DMS 273 (cell line): Measurements from ENCODE around the gene CRISPLD2.
"Not testable (repeated sequence)": the region's sequence is repeated elsewhere in the genome, so short reads cannot be mapped to it uniquely, and the experiment has no call there.

Experiments used
- DNase-seq: peaks from one replicate; lab custom pipeline; 2025; ENCODE audit not compliant: unreplicated experiment; lab: John Stamatoyannopoulos, UW

Gene CRISPLD2

DNA sequence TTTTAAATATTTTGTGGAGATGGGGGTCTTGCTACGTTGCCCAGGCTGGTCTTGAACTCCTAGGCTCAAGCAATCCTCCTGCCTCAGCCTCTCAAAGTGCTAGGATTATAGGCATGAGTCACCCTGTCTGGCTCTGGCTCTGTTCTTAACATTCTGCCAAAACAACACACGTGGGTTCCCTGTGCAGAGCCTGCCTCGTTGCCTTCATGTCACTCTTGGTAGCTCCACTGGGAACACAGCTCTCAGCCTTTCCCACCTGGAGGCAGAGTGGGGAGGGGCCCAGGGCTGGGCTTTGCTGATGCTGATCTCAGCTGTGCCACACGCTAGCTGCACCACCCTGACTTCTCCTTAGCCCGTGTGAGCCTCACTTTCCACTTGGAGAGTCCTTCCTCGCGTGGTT, 19.3 kb downstream of the CRISPLD2 start:
- peak; percentile 52 for DNase-seq

DNA sequence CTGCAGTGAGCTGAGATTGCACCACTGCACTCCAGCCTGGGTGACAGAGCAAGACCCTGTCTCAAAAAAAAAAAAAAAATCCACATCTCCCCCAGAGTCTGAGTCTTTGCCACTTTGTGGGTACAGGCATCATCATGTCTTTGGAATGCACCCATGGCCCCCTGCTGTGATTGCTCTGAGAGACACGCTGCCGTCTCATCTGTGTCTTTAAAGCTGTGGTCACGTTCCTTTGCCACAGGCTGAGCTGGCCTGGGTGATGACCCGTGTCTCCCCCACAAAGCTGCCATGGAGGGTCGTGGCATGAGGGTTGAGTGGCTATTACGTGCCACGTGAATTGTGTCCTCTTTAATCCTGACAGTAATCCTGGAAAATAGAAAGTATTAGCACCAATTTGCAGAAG, 20.2 kb downstream of the CRISPLD2 start:
- no peak for DNase-seq

DNA sequence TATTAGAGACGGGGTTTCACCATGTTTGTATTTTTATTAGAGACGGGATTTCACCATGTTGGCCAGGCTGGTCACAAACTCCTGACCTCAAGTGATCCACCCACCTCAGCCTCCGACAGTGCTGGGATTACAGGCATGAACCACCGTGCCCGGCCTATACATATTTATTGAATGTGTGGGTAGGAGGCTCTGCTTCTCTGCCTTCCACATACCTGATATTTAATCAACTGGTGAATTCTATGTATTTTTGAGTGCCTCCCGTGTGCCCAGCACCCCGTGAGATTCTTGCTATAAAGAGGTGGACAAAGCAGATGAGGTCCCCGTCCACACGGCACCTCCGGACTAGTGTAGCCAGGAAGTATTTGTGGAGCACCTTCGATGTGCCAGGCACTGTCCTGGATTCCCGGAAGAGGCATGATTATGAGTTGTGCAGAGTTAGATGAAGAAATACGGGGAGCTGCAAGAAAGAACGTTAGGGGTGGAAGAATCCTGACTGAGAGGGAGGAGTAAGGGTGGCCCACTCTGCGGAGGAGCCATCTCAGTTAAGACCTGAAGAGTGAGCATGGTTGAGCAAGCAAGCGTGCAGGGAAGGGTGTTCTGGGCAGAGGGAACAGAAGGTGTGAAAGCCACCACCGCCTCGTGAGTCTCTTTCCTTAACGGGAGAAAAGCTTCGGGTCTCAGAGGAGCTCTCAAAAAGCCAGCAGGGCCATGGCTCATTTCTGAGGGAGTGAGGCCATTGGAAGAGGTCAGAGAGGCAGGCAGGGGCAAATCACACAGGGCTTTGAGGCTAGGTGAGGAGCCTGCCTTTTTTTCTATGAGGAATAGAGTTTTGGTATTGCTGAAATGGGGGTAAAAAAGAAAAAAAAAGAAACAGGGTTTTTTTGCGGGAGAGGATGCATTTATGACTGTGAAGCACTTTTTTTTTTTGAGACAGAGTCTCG, 21.2 kb downstream of the CRISPLD2 start:
- no peak for DNase-seq

DNA sequence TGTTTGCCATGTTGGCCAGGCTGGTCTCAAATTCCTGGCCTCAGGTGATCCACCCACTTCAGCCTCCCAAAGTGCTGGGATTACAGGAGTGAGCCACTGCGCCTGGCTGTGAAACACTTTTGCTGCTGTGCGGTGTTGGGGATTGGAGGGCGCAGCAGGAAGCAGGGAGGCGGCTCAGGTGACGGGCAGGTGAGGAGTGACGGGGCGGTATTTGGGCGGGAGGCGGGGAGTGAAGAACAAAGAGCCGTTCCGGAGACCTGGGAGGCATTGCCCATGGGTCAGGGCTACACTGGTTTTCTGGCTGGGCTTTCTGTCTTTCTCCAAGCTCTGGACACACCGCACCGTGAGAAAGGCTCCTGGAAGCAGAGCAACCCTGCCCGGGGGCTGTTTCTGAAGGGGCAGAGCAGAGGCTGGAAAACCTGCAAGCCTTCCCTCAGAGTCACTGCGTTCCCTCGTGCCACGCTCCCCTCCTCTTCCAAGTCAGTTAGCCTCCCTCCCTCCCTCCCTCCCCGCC, 22.1 kb downstream of the CRISPLD2 start:
- no peak for DNase-seq

DNA sequence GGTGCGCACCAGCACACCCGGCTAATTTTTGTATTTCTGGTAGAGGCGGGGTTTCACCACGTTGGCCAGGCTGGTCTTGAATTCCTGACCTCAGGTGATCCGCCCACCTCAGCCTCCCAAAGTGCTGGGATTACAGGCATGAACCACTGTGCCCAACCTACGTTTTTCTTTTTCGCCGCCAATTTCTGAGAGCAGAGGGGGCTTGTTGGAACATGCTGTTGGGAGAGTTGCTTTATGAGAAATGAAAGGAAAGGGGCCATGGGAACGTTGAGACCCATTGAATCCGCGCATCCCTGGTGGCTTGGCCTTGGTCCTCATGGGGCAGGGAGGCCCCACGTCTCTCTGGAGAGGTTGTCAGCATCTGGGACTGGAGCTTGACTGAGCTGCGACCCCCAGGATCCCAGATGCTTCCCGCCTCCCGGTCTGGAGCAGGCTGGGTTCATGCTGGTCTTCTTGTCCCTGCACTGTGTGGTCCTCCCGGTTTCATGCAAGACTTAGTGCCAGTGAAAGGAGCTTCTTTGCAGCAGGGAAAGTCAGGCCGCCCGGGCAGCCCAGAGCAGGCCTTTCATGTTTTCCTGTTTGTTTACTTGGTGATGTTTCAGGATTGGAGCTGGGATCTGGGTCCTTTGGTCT, 22.8 kb downstream of the CRISPLD2 start:
- no peak for DNase-seq

DNA sequence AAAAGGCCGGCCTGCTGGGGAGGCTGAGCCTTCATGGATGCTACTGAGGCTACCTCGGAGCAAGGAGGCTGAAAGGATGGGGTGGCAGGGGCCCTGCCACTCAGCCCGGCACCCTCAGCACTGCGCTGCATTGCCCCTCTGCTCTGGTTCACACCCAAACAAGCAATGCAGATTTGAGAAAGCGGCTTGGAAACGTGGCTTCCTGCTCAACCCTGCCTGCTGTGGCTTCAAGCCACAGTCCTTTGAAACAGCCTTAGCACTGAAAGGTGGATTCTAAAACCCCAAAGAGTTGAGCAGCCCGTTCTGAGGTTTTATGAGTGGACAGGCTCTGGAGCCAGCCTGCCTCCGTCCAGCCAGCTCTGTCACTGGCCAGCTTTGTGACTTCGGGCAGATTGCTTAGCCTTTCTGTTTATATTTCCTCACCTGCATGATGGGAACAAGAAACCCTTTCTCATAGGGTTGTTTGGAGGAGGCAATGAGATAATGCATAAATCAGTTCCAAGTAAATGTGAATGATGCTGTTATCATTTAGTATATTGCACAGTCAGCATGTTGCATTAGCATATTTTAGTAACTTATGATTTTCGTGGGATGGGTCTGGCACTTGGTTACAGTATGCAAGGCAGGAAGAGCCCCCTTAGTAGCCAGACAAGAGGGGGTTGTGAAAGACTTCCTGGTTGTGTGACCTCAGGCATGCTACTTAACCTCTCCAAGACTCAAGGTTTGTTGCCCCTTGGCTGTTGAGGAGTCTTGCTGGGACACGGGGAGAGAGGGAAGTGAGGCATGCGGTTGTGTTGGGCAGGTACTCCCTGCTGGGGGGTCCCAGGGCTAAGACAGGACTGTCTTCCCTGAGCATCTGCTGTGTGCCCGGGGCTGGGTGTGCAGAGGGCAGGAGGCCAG, 23.6 kb downstream of the CRISPLD2 start:
- DNase-seq, result no peak

DNA sequence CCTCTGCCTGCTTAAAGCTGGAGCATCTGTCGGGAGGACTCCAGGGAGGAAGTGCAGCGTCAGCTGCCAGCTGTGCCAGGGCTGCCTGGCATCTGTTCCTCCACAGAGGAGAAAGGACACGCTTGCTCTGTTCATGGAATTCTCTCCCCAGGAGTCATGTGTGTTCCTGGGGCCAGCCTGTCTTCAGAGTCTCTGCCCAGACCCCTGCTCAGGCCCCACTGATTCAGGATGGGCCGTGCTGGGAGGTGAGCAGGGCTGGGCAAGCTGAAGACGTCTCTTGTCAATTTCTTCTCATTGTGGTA, 24.2 kb downstream of the CRISPLD2 start:
- DNase-seq, result peak; percentile 98

DNA sequence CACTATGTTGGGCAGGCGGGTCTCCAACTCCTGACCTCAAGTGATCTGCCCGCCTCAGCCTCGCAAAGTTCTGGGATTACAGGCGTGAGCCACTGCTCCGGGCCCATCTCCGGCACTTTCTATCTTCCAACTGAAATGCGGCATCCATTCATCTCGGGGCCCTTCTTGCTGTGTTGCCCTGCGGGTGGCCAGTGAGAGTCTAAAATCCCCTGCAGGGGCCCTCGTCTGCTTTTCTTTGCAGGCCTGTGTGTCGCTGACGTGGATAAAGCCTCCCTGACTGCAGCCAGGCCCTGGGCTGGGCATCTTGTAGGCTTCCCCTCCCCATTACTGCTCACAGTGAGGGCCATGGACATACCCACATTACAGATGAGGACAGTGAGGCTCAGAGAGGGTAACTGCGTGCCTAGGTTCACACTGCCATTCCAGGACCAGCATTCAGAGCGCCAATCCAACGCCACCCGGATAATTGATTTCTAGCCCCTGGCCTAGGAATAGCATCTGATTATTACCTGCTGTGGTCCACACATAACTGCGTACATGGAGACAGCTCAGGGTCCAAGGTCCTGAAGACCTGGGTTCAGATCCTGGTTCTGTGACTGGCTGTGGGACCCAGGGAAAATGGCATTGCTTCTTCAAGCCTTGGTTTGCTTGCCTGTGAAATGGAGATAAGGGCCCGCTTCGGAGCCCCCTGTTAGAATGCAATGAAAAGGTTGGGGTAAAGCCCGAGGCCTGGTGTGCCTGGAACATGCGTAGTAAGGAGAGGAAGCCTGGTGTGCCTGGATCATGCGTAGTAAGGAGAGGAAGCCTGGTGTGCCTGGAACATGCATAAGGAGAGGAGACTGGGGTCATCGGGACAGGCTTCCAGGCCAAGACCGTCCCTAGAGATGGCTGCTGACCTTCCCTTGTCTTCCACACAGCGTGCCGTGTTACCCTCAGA, 25.0 kb downstream of the CRISPLD2 start:
- DNase-seq, result peak; percentile 27

DNA sequence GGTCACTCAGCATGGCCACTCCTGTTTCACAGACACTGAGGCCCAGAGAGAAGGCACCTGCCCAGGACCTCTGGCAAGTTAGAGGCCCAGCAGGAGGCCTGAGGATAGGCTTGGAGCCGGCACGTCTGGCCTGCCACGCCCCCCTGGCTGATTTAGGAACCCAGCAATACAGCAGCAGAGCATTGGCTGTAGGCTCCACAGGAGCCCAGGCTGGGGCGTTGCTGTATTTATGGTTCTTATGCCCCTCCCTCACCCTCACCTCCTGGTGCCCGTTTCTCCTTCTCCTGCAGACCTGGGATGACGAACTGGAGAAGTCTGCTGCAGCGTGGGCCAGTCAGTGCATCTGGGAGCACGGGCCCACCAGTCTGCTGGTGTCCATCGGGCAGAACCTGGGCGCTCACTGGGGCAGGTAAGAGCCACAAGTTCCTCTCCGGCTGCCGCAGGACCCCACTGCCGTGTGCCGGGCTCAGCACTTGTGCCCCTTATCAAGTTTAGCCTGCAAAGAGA, 25.8 kb downstream of the CRISPLD2 start:
- DNase-seq, result peak; percentile 71

DNA sequence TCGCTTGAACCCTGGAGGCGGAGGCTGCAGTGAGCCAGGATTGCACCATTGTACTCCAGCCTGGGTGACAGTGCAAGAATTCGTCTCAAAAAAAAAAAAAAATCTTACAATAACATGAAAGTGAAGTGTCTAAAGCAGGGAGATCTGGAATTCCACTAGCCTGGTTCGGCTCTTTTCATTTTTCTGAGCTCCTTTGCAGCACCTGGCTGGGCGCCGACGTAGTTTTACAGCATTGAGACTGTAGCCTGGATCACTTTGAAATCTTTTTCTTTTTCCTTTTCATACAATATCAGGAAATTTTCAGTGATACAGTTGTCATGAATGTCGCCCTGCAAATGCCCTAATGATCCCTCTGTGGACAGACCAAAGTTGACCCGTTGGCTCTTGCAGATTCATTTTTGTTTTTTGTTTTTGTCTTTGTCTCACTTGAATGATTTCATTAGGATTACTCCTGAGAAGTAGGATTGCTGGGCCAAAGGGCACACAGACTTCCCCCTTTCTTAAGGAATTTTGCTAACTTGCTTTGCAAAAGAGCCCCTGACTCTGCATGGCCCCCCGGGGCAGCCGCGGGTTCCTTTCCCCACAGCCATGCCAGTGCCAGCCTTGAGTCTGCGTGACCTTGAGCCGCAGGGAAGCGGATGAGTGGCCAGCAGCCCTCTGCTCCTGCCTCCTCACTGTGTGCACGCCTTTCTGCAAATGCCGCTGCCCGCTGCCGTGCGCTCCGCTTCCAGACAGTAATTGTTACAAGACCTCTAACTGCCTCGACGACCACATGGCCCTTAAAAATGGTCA, 28.0 kb downstream of the CRISPLD2 start:
- DNase-seq, result no peak

DNA sequence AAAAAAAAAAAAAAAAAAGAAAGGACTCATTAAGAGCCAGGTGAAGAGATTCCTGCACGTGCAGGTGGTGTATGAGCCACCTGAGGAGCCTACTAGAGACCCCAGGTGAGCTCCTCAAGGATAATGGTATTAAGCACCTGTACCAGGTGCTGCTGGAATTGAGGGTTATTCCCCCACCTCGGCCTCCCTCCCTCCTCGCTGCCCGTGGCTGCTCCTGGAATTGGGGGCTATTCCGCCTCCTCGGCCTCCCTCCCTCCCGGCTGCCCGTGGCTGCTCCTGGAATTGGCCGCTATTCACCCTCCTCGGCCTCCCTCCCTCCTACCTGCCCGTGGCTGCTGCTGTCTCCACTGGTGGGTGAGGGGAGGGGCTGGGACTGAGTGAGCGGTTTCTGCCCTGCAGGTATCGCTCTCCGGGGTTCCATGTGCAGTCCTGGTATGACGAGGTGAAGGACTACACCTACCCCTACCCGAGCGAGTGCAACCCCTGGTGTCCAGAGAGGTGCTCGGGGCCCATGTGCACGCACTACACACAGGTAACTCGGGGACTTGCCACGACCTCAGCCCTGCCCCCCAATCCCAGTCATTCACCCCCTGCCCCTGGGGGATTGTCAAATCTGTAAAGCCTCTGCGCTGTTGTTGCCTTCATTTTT, 29.3 kb downstream of the CRISPLD2 start:
- DNase-seq, result no peak

DNA sequence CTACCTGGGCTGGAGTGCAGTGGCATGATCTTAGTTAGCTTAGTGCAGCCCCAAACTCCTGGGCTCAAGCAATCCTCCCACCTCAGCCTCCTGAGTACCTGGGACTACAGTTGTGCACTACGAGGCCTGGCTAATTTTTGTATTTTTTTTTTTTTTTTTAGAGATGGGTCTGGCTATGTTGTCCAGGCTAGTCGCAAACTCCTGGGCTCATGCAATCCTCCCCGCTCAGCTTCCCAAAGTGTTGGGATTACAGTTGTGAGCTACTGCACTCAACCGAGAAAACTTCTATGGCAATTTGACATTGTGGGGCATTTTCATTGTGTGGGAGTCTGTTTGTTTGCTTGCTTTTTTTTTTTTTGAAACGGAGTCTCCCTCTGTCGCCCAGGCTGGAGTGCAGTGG, 30.0 kb downstream of the CRISPLD2 start:
- DNase-seq, result no peak

DNA sequence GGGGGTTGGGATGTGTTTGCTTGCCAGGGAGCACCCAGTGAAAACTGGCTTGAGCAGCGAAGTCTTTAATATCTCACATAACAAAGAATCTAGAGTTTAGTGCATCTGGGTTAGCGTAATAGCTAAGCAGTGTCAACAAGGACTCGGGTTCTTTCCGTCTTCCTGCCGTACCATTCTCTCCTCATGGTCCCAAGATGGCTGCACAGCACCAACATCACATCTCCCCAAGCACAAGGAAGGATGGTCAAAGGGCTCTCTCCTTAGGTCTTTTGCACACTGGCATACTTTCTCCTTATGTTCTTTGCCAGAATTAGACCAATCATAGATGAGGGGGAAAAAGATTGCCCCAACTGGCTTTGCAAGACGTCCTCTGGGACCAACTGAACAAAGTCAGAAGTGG, 30.9 kb downstream of the CRISPLD2 start:
- DNase-seq, result no peak

DNA sequence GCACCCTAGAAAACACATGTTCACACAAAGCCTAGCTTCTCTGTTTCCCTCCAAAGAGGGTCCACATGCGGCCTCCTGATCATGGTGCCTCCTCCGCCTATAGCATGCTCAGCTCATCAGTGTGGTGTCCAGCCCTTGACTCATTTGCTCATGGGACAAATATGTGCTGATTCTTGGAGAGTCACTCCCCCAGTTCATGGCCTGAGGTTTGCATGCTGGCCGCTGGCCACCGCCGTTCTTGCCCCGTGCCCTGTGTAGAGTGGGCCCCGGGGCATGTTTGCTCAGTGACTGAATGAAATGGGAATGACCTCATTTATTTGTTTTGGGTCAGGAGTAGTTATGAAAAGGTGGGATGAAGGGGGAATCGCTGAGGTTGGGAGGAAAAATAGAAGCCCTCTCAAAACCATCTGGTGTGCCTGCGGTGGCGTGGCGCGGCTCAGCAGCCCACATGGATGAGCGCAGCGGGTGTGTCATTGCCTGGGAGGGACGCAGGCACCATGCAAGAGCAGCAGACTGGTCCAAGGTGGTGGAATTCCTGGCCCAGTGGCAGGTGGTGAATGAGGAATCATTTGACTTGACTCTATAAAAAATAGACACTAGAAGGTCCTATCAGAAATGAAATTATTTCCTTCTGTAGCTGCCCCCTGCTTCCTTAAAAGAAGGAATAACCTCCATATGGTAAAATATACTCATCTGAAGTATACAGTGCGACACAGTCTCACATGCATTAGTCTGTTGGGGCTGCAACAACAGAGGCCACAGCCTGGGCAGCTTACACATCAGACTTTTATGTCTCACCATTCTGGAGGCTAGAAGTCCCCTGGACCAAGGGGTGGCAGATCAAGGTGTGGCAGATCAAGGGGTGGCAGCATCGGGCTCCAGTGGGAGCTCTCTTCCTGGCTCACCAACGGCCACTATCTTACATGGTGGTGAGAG, 31.7 kb downstream of the CRISPLD2 start:
- no peak for DNase-seq

DNA sequence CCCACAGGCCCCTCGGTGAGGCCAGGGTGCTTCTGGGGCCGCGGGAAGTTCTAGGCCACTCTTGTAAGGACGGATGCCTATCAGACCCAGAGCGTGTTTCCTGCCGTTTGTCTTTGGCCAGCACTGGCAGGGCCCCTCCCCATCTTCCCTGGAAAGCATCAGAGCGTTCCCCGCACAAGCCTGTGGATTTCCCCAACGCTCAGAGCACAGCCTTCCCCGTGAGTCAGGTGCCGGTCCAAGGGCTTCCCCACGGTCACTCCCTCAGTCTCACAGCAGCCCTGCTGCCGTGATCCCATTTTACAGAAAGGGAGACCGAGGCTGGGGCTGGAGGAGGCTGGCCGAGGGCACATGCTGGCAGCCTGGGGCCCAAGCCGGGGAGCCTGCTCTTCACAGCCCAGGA, 33.7 kb downstream of the CRISPLD2 start:
- no peak for DNase-seq

DNA sequence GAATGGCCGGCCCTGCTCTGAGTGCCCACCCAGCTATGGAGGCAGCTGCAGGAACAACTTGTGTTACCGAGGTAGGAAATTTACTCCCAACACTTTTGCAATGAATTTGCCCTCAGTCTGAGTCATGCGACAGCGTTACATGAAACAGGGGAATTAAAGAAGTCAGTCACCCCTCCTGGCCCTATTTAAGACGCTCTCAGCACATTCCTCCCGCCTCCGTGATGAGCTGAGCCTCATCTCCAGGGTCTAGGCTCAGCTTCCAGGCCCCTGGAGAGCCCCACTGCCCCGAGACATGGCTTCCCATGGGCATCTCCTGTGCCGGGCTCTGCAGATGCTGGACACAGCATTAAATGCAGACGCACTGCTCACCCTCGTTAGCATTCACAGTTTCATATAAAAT, 35.0 kb downstream of the CRISPLD2 start:
- DNase-seq, result no peak

DNA sequence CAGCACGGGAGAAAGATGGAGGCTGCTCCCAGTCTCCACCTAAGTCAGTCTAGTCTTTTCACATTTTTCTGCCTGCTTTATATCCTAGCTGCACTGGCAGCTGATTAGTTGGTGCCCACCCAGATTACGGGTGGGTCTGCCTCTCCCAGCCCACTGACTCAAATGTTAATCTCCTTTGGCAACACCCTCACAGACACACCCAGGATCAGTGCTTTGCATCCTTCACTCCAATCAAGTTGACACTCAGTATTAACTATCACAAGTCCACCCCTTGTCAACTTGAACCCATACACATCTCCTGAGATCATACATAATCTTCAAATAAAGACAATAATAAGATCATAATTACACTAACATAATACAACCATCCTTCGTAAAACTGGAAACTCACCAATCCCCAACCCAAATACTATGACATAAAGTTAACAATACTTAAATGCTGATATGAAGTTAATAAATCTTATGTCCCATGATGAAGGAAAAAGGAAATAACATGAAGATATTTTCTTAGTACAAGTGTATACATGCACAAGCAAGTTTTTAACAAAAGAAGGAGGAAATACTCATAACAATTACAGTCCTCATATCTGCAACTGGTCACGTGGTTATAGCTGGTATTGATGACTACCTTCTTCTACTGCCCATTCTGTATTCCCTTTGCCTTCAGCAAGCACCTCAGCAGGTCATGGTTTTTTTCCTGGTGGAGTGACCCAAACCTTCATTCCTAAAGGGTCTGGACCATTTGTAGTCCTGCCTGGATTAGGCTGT, 35.8 kb downstream of the CRISPLD2 start:
- DNase-seq, result not testable (repeated sequence)
